ENCODE results near the gene CCDC102A.

Gene CCDC102A

GRCh38 chr16:57562066-57562465, 25.7 kb upstream of the CCDC102A start:
- POLR2A ChIA-PET = no interaction called here
- TF ChIP-seq ZNF843 (tag by site-specific recombination; IDR thresholded peaks at IDR 0.05) = no peak
- TF ChIP-seq ZNF394 (tag by site-specific recombination; IDR thresholded peaks at IDR 0.05; ENCODE audit: borderline replicate concordance) = no peak
- TF ChIP-seq TCF7L2 (IDR thresholded peaks at IDR 0.05; ENCODE audit: borderline replicate concordance, low read depth, low read length) = no peak
- no peak for TF ChIP-seq IKZF3 (tag by site-specific recombination; IDR thresholded peaks at IDR 0.05)
- TF ChIP-seq WT1 (tag by site-specific recombination; IDR thresholded peaks at IDR 0.05) = no peak
- TF ChIP-seq BCL6B (tag by site-specific recombination; IDR thresholded peaks at IDR 0.05) = no peak
- no peak for TF ChIP-seq PRDM4 (tag by site-specific recombination; IDR thresholded peaks at IDR 0.05)
- no peak for TF ChIP-seq ZBTB7A (tag by site-specific recombination; IDR thresholded peaks at IDR 0.05; ENCODE audit: low read depth)
- no peak for TF ChIP-seq ZNF544 (tag by site-specific recombination; IDR thresholded peaks at IDR 0.05)
- TF ChIP-seq OSR2 (tag by site-specific recombination; IDR thresholded peaks at IDR 0.05) = no peak
- no peak for TF ChIP-seq ZNF16 (tag by site-specific recombination; IDR thresholded peaks at IDR 0.05; ENCODE audit: low read depth)
- TF ChIP-seq HOXD13 (CRISPR knock-in tag; IDR thresholded peaks at IDR 0.05; ENCODE audit: borderline replicate concordance) = no peak
- TF ChIP-seq MEIS1 (CRISPR knock-in tag; IDR thresholded peaks at IDR 0.05; ENCODE audit: borderline replicate concordance) = no peak
- no peak for TF ChIP-seq ZNF623 (tag by site-specific recombination; IDR thresholded peaks at IDR 0.05)
- no peak for TF ChIP-seq EGR2 (tag by site-specific recombination; IDR thresholded peaks at IDR 0.05; ENCODE audit: low read depth)
- no peak for TF ChIP-seq SP2 (tag by site-specific recombination; IDR thresholded peaks at IDR 0.05)
- no peak for TF ChIP-seq ZNF18 (tag by site-specific recombination; IDR thresholded peaks at IDR 0.05)
- TF ChIP-seq PRDM6 (tag by site-specific recombination; IDR thresholded peaks at IDR 0.05) = no peak
- Histone ChIP-seq H3K36me3 (ENCODE audit: control insufficient read depth in 2 of 2, insufficient read depth in 1 of 2, low read length in 2 of 2) (no peaks in the 10 kb centered on the region), H3K4me1 (ENCODE audit: control insufficient read depth, insufficient read depth, low read length) (no peaks in the 10 kb centered on the region), H3K9me3 (ENCODE audit: control insufficient read depth, insufficient read depth, low read depth, low read length) (no peaks in the 10 kb centered on the region), H3K4me3 (ENCODE audit: low read depth, low read length) (no peak overlapping the region), H3K27ac (ENCODE audit: extremely low read depth, low read depth, low read length) (no peak overlapping the region)
- CTCF ChIA-PET = no interaction called here

- H3K4me1 ChIP-seq (ENCODE audit: control insufficient read depth, insufficient read depth, low read length) = no peaks in the 10 kb centered on the region
- no peaks in the 10 kb centered on the region for H3K9me3 ChIP-seq (ENCODE audit: control insufficient read depth, insufficient read depth, low read depth, low read length)
- H3K27ac ChIP-seq (ENCODE audit: extremely low read depth, low read depth, low read length) = no peak overlapping the region
- no peak overlapping the region for H3K4me3 ChIP-seq (ENCODE audit: low read depth, low read length)
- ChIA-PET CTCF (no interaction called here), POLR2A (no interaction called here)
- no peaks in the 10 kb centered on the region for H3K36me3 ChIP-seq (ENCODE audit: control insufficient read depth in 2 of 2, insufficient read depth in 1 of 2, low read length in 2 of 2)
- TF ChIP-seq ZNF391 (tag by site-specific recombination; IDR thresholded peaks at IDR 0.05; ENCODE audit: borderline replicate concordance, low read depth) (no peak), ZNF48 (tag by site-specific recombination; IDR thresholded peaks at IDR 0.05) (no peak), ZNF777 (tag by site-specific recombination; IDR thresholded peaks at IDR 0.05; ENCODE audit: borderline replicate concordance) (no peak), ZBTB10 (tag by site-specific recombination; IDR thresholded peaks at IDR 0.05) (no peak), ZNF398 (tag by site-specific recombination; IDR thresholded peaks at IDR 0.05) (no peak)
Measured at GRCh38 chr16:57559072-57559790, 22.9 kb upstream of the CCDC102A start.

Measured in HEK293 (cell line).